ENCODE data around the gene DCST1. TPM values are rescaled to one million over a fixed set of nuclear protein-coding genes. Genes with fewer than 3 reads are reported as not detected.
A peak's percentile ranks its signal among the peaks of the same experiment; 100 is the strongest.

The DCST1 gene
- total and polyA plus RNA-seq, 9 donors, result 0.10 to 0.30 (median 0.16) TPM; not detected in 1

- H3K27me3 ChIP-seq (ENCODE audit: control insufficient read depth, insufficient read depth, low read length), result peaks cover 68% of the 10 kb centered on the region
- H3K4me1 ChIP-seq (ENCODE audit: control insufficient read depth, insufficient read depth, low read length), result peaks cover 72% of the 10 kb centered on the region
- WGBS (ENCODE audit: insufficient coverage), result 3% methylated on average over 25 of the region's 36 CpGs
Observed at GRCh38 chr1:155082301-155083051, 48.9 kb downstream of the DCST1 start.

GRCh38 chr1:155083052-155083541, 49.5 kb downstream of the DCST1 start:
- 59% methylated on average over 3 of the region's 6 CpGs for WGBS (ENCODE audit: insufficient coverage)
- H3K4me1 ChIP-seq (ENCODE audit: control insufficient read depth, insufficient read depth, low read length), result peaks cover 70% of the 10 kb centered on the region
- H3K9me3 ChIP-seq (replicated peaks; ENCODE audit: control insufficient read depth, low read depth, low read length), result no peaks in the 10 kb centered on the region
- H3K4me3 ChIP-seq (ENCODE audit: low read length), result no peak overlapping the region
- no peak for DNase-seq
- no peak overlapping the region for H3K27ac ChIP-seq (ENCODE audit: low read length)
- H3K27me3 ChIP-seq (ENCODE audit: control insufficient read depth, insufficient read depth, low read length), result peaks cover 63% of the 10 kb centered on the region
- H3K36me3 ChIP-seq (ENCODE audit: control insufficient read depth, insufficient read depth, low read length), result no peaks in the 10 kb centered on the region

More at GRCh38 chr1:155082301-155083051, 48.9 kb downstream of the DCST1 start:
- no peak overlapping the region for H3K4me3 ChIP-seq (ENCODE audit: low read length)
- H3K27ac ChIP-seq (ENCODE audit: low read length), result no peak overlapping the region
- DNase-seq, result no peak
- H3K9me3 ChIP-seq (replicated peaks; ENCODE audit: control insufficient read depth, low read depth, low read length), result no peaks in the 10 kb centered on the region
- no peaks in the 10 kb centered on the region for H3K36me3 ChIP-seq (ENCODE audit: control insufficient read depth, insufficient read depth, low read length)

- no peaks in the 10 kb centered on the region for H3K36me3 ChIP-seq (ENCODE audit: control insufficient read depth, insufficient read depth, low read length)
- WGBS (ENCODE audit: insufficient coverage), result 41% methylated on average over 9 of the region's 21 CpGs
- no peak for DNase-seq
- no peak overlapping the region for H3K27ac ChIP-seq (ENCODE audit: low read length)
- peaks cover 63% of the 10 kb centered on the region for H3K4me1 ChIP-seq (ENCODE audit: control insufficient read depth, insufficient read depth, low read length)
- H3K9me3 ChIP-seq (replicated peaks; ENCODE audit: control insufficient read depth, low read depth, low read length), result no peaks in the 10 kb centered on the region
- peaks cover 55% of the 10 kb centered on the region for H3K27me3 ChIP-seq (ENCODE audit: control insufficient read depth, insufficient read depth, low read length)
- peak overlapping the region; percentile 62 for H3K4me3 ChIP-seq (ENCODE audit: low read length)
Observed at GRCh38 chr1:155083865-155084721, 50.5 kb downstream of the DCST1 start.

GRCh38 chr1:155084722-155085503, 51.3 kb downstream of the DCST1 start:
- no peaks in the 10 kb centered on the region for H3K36me3 ChIP-seq (ENCODE audit: control insufficient read depth, insufficient read depth, low read length)
- peaks cover 47% of the 10 kb centered on the region for H3K27me3 ChIP-seq (ENCODE audit: control insufficient read depth, insufficient read depth, low read length)
- H3K4me1 ChIP-seq (ENCODE audit: control insufficient read depth, insufficient read depth, low read length), result peaks cover 55% of the 10 kb centered on the region
- H3K9me3 ChIP-seq (replicated peaks; ENCODE audit: control insufficient read depth, low read depth, low read length), result no peaks in the 10 kb centered on the region
- WGBS (ENCODE audit: insufficient coverage), result under 1% methylated on average over 63 of the region's 67 CpGs
- peak; percentile 99 for DNase-seq
- H3K27ac ChIP-seq (ENCODE audit: low read length), result peak overlapping the region; percentile 93
- peak overlapping the region; percentile 62 for H3K4me3 ChIP-seq (ENCODE audit: low read length)

GRCh38 chr1:155085504-155086127, 52.0 kb downstream of the DCST1 start:
- 0% methylated on average over 17 of the region's 32 CpGs for WGBS (ENCODE audit: insufficient coverage)
- Histone ChIP-seq H3K9me3 (replicated peaks; ENCODE audit: control insufficient read depth, low read depth, low read length) (no peaks in the 10 kb centered on the region), H3K27me3 (ENCODE audit: control insufficient read depth, insufficient read depth, low read length) (peaks cover 40% of the 10 kb centered on the region), H3K36me3 (ENCODE audit: control insufficient read depth, insufficient read depth, low read length) (no peaks in the 10 kb centered on the region), H3K4me3 (ENCODE audit: low read length) (peak overlapping the region; percentile 62), H3K4me1 (ENCODE audit: control insufficient read depth, insufficient read depth, low read length) (peaks cover 48% of the 10 kb centered on the region), H3K27ac (ENCODE audit: low read length) (peak overlapping the region; percentile 93)
- DNase-seq, result no peak

- H3K36me3 ChIP-seq (ENCODE audit: control insufficient read depth, insufficient read depth, low read length), result no peaks in the 10 kb centered on the region
- 5% methylated on average over 15 of the region's 24 CpGs for WGBS (ENCODE audit: insufficient coverage)
- no peak overlapping the region for H3K4me3 ChIP-seq (ENCODE audit: low read length)
- H3K9me3 ChIP-seq (replicated peaks; ENCODE audit: control insufficient read depth, low read depth, low read length), result no peaks in the 10 kb centered on the region
- peaks cover 44% of the 10 kb centered on the region for H3K4me1 ChIP-seq (ENCODE audit: control insufficient read depth, insufficient read depth, low read length)
- no peak overlapping the region for H3K27ac ChIP-seq (ENCODE audit: low read length)
- peaks cover 34% of the 10 kb centered on the region for H3K27me3 ChIP-seq (ENCODE audit: control insufficient read depth, insufficient read depth, low read length)
- DNase-seq, result no peak
Observed at GRCh38 chr1:155086128-155086741, 52.6 kb downstream of the DCST1 start.

- Histone ChIP-seq H3K4me3 (ENCODE audit: low read length) (no peak overlapping the region), H3K9me3 (replicated peaks; ENCODE audit: control insufficient read depth, low read depth, low read length) (no peaks in the 10 kb centered on the region), H3K4me1 (ENCODE audit: control insufficient read depth, insufficient read depth, low read length) (peaks cover 43% of the 10 kb centered on the region), H3K27me3 (ENCODE audit: control insufficient read depth, insufficient read depth, low read length) (peaks cover 30% of the 10 kb centered on the region), H3K36me3 (ENCODE audit: control insufficient read depth, insufficient read depth, low read length) (no peaks in the 10 kb centered on the region), H3K27ac (ENCODE audit: low read length) (no peak overlapping the region)
- 66% methylated on average over 4 of the region's 8 CpGs for WGBS (ENCODE audit: insufficient coverage)
- no peak for DNase-seq
Observed at GRCh38 chr1:155086856-155087535, 53.4 kb downstream of the DCST1 start.

GRCh38 chr1:155091071-155092051, 57.7 kb downstream of the DCST1 start:
- Histone ChIP-seq H3K36me3 (ENCODE audit: control insufficient read depth, insufficient read depth, low read length) (no peaks in the 10 kb centered on the region), H3K4me3 (ENCODE audit: low read length) (no peak overlapping the region), H3K9me3 (replicated peaks; ENCODE audit: control insufficient read depth, low read depth, low read length) (no peaks in the 10 kb centered on the region), H3K4me1 (ENCODE audit: control insufficient read depth, insufficient read depth, low read length) (peaks cover 23% of the 10 kb centered on the region), H3K27me3 (ENCODE audit: control insufficient read depth, insufficient read depth, low read length) (peaks cover 8% of the 10 kb centered on the region), H3K27ac (ENCODE audit: low read length) (no peak overlapping the region)
- peak; percentile 77 for DNase-seq
- 48% methylated on average over 7 of the region's 29 CpGs for WGBS (ENCODE audit: insufficient coverage)

Measured in muscle of leg (tissue), 11 donors.